ENCODE data around the gene ANAPC15.

GRCh38 chr11:72075109-72075508, 37.4 kb downstream of the ANAPC15 start:
- TF ChIP-seq TAF1 (IDR thresholded peaks at IDR 0.05; ENCODE audit: low read depth) (no peak), NFIC (IDR thresholded peaks at IDR 0.05) (no peak), EP300 (IDR thresholded peaks at IDR 0.05; ENCODE audit: borderline replicate concordance) (no peak), ZBTB7A (IDR thresholded peaks at IDR 0.05; ENCODE audit: low read depth) (no peak), YY1 (IDR thresholded peaks at IDR 0.05; ENCODE audit: low read depth) (no peak)
